Fibroblast of lung (primary cell): Measurements from ENCODE around the gene FAM72A.
"Not testable (repeated sequence)": the region's sequence is repeated elsewhere in the genome, so short reads cannot be mapped to it uniquely, and the experiment has no call there.

Experiments used
- CTCF ChIP-seq, 2 donors: IDR thresholded peaks in 1 of 2; conservative IDR thresholded peaks in 1 of 2; 1 replicate in 1 of 2; 2 replicates in 1 of 2; pipeline ENCODE4 v1.5.1; 2011 to 2012; ENCODE audit warnings: low read length in 2 of 2, control low read depth in 1 of 2, inconsistent platforms in 1 of 2, low read depth in 1 of 2, mild to moderate bottlenecking in 1 of 2
- EZH2 ChIP-seq: IDR thresholded peaks from 2 replicates; pipeline ENCODE4 v1.5.1; 2012; ENCODE audit warnings: low read length, control low read depth, mild to moderate bottlenecking; ENCODE audit errors: missing control alignments

- peak; percentile 19 to 23 for TF ChIP-seq CTCF (conservative IDR thresholded peaks at IDR 0.05 in 1 of 2, IDR thresholded peaks at IDR 0.05 in 1 of 2; ENCODE audit: low read depth in 1 of 2, low read length in 2 of 2)
- TF ChIP-seq EZH2: not testable (repeated sequence)
These were observed 27.1 kb downstream of the FAM72A start for GRCh38 chr1:206175459-206176113.
